HEK293 (cell line): Measurements from ENCODE around the gene ATP6V1B1.

Experiments used
- CTCF ChIA-PET: fragments of 350-600 bp; formaldehyde crosslinking; extraction: SDS; loops from one replicate; lab custom pipeline; 2021; ENCODE audit warnings: antibody characterized with exemption; lab: Yijun Ruan, JAX
- POLR2A ChIA-PET: fragments of 300-600 bp; formaldehyde crosslinking; extraction: SDS; loops from one replicate; lab custom pipeline; 2020; ENCODE audit warnings: antibody characterized with exemption, inconsistent platforms; lab: Yijun Ruan, JAX
- H3K27ac ChIP-seq: fragments of 200-500 bp; sonication (Bioruptor generic); 2 replicates; pipeline ENCODE4 v1.5.1; 2014; ENCODE audit warnings: low read depth, low read length, control low read depth, inconsistent platforms; ENCODE audit errors: extremely low read depth
- H3K36me3 ChIP-seq, 2 experiments: fragments of 200-500 bp in 1 of 2; sonication (Bioruptor generic) in 1 of 2; 1 replicate in 1 of 2; 2 replicates in 1 of 2; pipeline ENCODE4 v1.5.1; 2014 to 2017; ENCODE audit warnings: inconsistent platforms in 2 of 2, low read length in 2 of 2; ENCODE audit not compliant: control insufficient read depth in 2 of 2, insufficient read depth in 1 of 2
- H3K4me1 ChIP-seq: fragments of 200-500 bp; sonication (Bioruptor generic); 2 replicates; pipeline ENCODE4 v1.5.1; 2014; ENCODE audit warnings: mild to moderate bottlenecking, low read length, inconsistent platforms; ENCODE audit not compliant: control insufficient read depth, insufficient read depth
- H3K4me3 ChIP-seq: 2 replicates; pipeline ENCODE4 v1.5.1; 2011; ENCODE audit warnings: low read depth, mild to moderate bottlenecking, control low read depth, low read length, moderate library complexity
- H3K9me3 ChIP-seq: fragments of 200-500 bp; sonication (Bioruptor generic); 2 replicates; pipeline ENCODE4 v1.5.1; 2014; ENCODE audit warnings: low read depth, low read length, inconsistent platforms; ENCODE audit not compliant: control insufficient read depth, insufficient read depth
- FEZF1 ChIP-seq: fragments of 450-650 bp; formaldehyde crosslinking; IDR thresholded peaks from 2 replicates; pipeline ENCODE4 v1.5.1; 2016; ENCODE audit warnings: missing biosample characterization, missing genetic modification characterization
- INSM2 ChIP-seq: fragments of 450-650 bp; formaldehyde crosslinking; IDR thresholded peaks from 2 replicates; pipeline ENCODE4 v1.5.1; 2016; ENCODE audit warnings: missing biosample characterization, missing genetic modification characterization
- KLF10 ChIP-seq: fragments of 450-650 bp; IDR thresholded peaks from 2 replicates; pipeline ENCODE4 v1.5.1; 2018; ENCODE audit warnings: missing biosample characterization, mild to moderate bottlenecking, missing genetic modification characterization
- KLF17 ChIP-seq: fragments of 450-650 bp; formaldehyde crosslinking; IDR thresholded peaks from 2 replicates; pipeline ENCODE4 v1.5.1; 2016; ENCODE audit warnings: missing biosample characterization, missing genetic modification characterization
- TSHZ1 ChIP-seq: fragments of 450-650 bp; formaldehyde crosslinking; IDR thresholded peaks from 2 replicates; pipeline ENCODE4 v1.5.1; 2016; ENCODE audit warnings: missing biosample characterization, missing genetic modification characterization, borderline replicate concordance
- ZBTB11 ChIP-seq: fragments of 450-650 bp; formaldehyde crosslinking; conservative IDR thresholded peaks from 2 replicates; pipeline ENCODE4 v1.5.1; 2016; ENCODE audit warnings: low read depth, missing biosample characterization, missing genetic modification characterization
- ZNF112 ChIP-seq: fragments of 450-650 bp; formaldehyde crosslinking; IDR thresholded peaks from 2 replicates; pipeline ENCODE4 v1.5.0; 2017; ENCODE audit warnings: missing biosample characterization, missing genetic modification characterization
- ZNF133 ChIP-seq: fragments of 450-650 bp; formaldehyde crosslinking; IDR thresholded peaks from 2 replicates; pipeline ENCODE4 v1.5.1; 2016; ENCODE audit warnings: missing biosample characterization, missing genetic modification characterization
- ZNF174 ChIP-seq: fragments of 450-650 bp; formaldehyde crosslinking; IDR thresholded peaks from 2 replicates; pipeline ENCODE4 v1.5.0; 2017; ENCODE audit warnings: missing biosample characterization, mild to moderate bottlenecking, missing genetic modification characterization
- ZNF223 ChIP-seq: fragments of 450-650 bp; formaldehyde crosslinking; IDR thresholded peaks from 2 replicates; pipeline ENCODE4 v1.5.1; 2016; ENCODE audit warnings: missing biosample characterization, missing genetic modification characterization
- ZNF248 ChIP-seq: fragments of 450-650 bp; formaldehyde crosslinking; IDR thresholded peaks from 2 replicates; pipeline ENCODE4 v1.5.1; 2017; ENCODE audit warnings: missing biosample characterization, missing genetic modification characterization
- ZNF26 ChIP-seq: fragments of 450-650 bp; formaldehyde crosslinking; IDR thresholded peaks from 2 replicates; pipeline ENCODE4 v1.5.1; 2016; ENCODE audit warnings: missing biosample characterization, missing genetic modification characterization
- ZNF274 ChIP-seq, 2 experiments: fragments of 200-500 bp in 1 of 2; fragments of 450-650 bp in 1 of 2; sonication (Bioruptor generic) in 1 of 2; formaldehyde crosslinking in 1 of 2; IDR thresholded peaks; 2 replicates each; pipeline versions ENCODE4 v1.5.1 to v1.6.1; 2014 to 2016; ENCODE audit warnings: borderline replicate concordance in 1 of 2, inconsistent platforms in 1 of 2, low read length in 1 of 2, missing biosample characterization in 1 of 2, missing genetic modification characterization in 1 of 2
- ZNF311 ChIP-seq: fragments of 450-650 bp; formaldehyde crosslinking; IDR thresholded peaks from 2 replicates; pipeline ENCODE4 v1.5.1; 2017; ENCODE audit warnings: missing biosample characterization, missing genetic modification characterization, borderline replicate concordance
- ZNF416 ChIP-seq: fragments of 450-650 bp; formaldehyde crosslinking; IDR thresholded peaks from 2 replicates; pipeline ENCODE4 v1.5.1; 2016; ENCODE audit warnings: missing biosample characterization, missing genetic modification characterization
- ZNF514 ChIP-seq: fragments of 450-650 bp; formaldehyde crosslinking; IDR thresholded peaks from 2 replicates; pipeline ENCODE4 v1.5.1; 2016; ENCODE audit warnings: missing biosample characterization, missing genetic modification characterization
- ZNF571 ChIP-seq: fragments of 450-650 bp; formaldehyde crosslinking; IDR thresholded peaks from 2 replicates; pipeline ENCODE4 v1.5.0; 2017; ENCODE audit warnings: missing biosample characterization, missing genetic modification characterization

Gene ATP6V1B1

GRCh38 chr2:70890469-70891065 lies 45.1 kb upstream of the ATP6V1B1 start (continued):
- no peak for TF ChIP-seq INSM2 (tag by site-specific recombination)
- no peak for TF ChIP-seq ZNF274 (IDR thresholded peaks at IDR 0.05; ENCODE audit: low read length)
- TF ChIP-seq ZNF274 (tag by site-specific recombination; IDR thresholded peaks at IDR 0.05; ENCODE audit: borderline replicate concordance), result no peak
- TF ChIP-seq ZNF133 (tag by site-specific recombination), result no peak
- no peak for TF ChIP-seq KLF10 (tag by site-specific recombination)
- no peak for TF ChIP-seq ZNF571
- TF ChIP-seq ZNF248, result no peak
- no peak for TF ChIP-seq ZNF26 (tag by site-specific recombination)
- no peak for TF ChIP-seq ZNF112 (tag by site-specific recombination)
- TF ChIP-seq ZNF174 (tag by site-specific recombination), result no peak
- TF ChIP-seq, all 188 proteins: peak for 0

GRCh38 chr2:70891572-70892357 lies 43.9 kb upstream of the ATP6V1B1 start:
- no peak overlapping the region for H3K27ac ChIP-seq
- TF ChIP-seq TSHZ1 (tag by site-specific recombination) (no peak), ZNF223 (tag by site-specific recombination) (no peak), FEZF1 (tag by site-specific recombination) (no peak), KLF17 (no peak), ZBTB11 (tag by site-specific recombination) (no peak), ZNF416 (tag by site-specific recombination) (no peak), ZNF514 (no peak), ZNF311 (tag by site-specific recombination) (no peak)
- CTCF ChIA-PET, result no interaction called here

More at GRCh38 chr2:70891572-70892357, 43.9 kb upstream of the ATP6V1B1 start:
- Histone ChIP-seq H3K4me3 (no peak overlapping the region), H3K36me3 (no peaks in the 10 kb centered on the region), H3K9me3 (no peaks in the 10 kb centered on the region), H3K4me1 (no peaks in the 10 kb centered on the region; the same call in 1 of the 2 replicates)
- POLR2A ChIA-PET, result no interaction called here
